NK-92 treated with Interleukin-12 subunit alpha and Interleukin-12 subunit beta, amount 100 ng/mL, for 24 hours (cell line): ENCODE measurements around the gene CCDC88C.
A peak's percentile ranks its signal among the peaks of the same experiment; 100 is the strongest.

Experiments used
- DNase-seq: peaks from one replicate; lab custom pipeline; 2025; lab: John Stamatoyannopoulos, UW

The CCDC88C gene

GRCh38 chr14:91367173-91368171, 50.1 kb downstream of the CCDC88C start:
- peak; percentile 79 for DNase-seq

- DNase-seq: no peak
Observed at GRCh38 chr14:91366749-91367148, 50.9 kb downstream of the CCDC88C start.

DNA sequence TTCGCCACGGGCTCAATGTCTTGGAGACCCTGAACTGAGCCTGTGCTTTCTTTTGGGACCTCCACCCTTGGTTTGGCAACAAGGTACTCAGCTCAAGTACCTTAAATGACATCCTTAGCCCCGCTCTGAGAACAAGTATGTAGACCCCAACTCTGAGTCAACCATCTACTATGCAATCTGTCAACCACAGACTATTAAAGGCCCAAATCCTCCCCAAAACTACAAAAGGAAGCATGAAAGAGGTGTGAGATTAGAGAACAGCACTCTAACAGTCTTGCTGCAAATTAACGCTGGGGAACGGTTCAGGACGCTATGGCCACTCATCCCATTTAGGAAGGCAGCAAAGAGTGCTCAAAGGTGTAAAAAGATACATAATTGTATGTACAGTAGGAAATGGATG, 52.1 kb downstream of the CCDC88C start:
- no peak for DNase-seq

DNA sequence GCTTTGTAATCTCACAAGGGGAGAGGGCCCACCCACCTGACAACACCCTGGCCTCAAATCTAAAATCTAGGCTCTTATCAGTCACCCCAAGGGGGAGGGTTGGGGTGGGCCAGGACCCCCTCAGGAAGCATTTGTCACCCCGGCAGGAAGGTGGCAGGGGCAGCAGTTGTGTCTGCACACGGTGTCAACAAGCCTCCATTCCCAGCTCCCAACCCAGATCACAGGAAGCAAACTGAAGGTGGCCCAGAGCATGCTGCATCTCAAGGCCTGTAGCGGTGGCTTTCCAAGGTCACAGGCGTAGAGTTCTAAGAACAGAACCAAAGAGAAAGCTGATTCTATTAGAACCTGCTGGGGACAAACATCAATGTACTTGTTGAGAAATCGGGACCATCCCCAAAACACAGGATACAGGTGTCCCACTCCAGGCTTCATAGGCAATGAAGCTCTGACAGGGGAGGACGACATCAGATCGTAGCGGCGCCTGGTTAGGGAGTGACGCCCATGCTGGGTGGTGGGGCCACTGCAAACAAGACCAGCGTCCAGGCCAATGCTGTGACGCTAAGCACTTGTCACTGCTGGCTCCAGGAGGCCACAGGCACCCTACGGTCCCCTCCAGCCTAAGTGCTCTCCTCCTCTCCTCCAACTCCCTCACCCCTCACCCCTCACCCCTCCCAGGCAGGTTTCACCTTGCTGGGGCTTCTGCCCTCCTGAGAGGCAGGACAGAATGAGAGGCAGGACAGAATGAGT, 52.9 kb downstream of the CCDC88C start:
- DNase-seq: no peak

GRCh38 chr14:91363776-91364523, 53.7 kb downstream of the CCDC88C start:
- no peak for DNase-seq

GRCh38 chr14:91361233-91361811, 56.3 kb downstream of the CCDC88C start:
- peak; percentile 47 for DNase-seq

DNA sequence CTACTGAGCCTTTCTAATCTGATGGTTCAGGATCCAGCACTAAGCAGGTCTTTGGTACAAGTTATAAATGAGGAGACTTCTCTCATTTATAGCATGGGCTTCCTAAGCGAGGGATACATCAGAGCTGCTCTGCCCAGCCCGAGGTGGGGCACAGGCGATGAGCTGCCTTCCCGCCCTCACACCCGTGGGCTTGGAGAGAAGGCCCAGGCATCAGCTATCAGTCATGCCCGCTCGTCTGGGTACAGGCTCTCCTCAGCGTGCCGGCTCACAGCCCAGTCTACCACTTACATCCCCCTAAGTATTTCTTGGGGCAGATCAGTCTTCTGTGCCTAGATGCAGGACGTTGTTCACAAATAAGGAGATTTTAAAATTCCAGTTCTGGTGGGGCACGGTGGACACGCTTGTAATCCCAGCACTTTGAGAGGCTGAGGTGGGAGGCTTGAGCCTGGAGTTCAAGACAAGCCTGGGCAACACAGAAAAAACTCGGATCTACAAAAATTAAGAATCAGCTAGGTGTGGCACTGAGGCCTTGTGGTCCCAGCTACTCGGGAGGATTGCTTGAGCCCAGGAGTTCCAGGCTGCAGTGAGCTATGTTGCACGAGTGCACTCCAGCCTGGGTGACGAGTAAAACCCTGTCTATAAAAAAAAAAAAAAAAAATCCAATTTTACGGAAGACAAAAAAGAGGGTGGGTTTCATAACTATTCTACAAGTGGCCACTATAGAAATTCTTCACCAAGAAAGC, 57.0 kb downstream of the CCDC88C start:
- DNase-seq: no peak

- no peak for DNase-seq
Observed at GRCh38 chr14:91358654-91359220, 58.9 kb downstream of the CCDC88C start.

DNA sequence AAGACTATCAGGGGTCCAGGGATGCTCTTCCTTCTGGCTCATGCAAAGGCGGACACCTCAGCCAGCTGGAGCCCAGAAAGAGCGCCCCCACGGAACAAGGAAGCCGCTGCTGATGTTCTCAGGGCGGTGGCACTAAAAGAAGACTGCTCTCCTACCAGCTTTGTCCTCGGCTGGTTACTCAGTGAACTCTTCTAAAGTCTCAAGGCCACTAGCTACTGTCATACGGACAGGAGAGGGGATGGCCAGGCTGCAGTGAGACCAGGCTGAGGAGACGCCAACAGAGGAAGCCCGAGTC, 59.6 kb downstream of the CCDC88C start:
- no peak for DNase-seq

DNA sequence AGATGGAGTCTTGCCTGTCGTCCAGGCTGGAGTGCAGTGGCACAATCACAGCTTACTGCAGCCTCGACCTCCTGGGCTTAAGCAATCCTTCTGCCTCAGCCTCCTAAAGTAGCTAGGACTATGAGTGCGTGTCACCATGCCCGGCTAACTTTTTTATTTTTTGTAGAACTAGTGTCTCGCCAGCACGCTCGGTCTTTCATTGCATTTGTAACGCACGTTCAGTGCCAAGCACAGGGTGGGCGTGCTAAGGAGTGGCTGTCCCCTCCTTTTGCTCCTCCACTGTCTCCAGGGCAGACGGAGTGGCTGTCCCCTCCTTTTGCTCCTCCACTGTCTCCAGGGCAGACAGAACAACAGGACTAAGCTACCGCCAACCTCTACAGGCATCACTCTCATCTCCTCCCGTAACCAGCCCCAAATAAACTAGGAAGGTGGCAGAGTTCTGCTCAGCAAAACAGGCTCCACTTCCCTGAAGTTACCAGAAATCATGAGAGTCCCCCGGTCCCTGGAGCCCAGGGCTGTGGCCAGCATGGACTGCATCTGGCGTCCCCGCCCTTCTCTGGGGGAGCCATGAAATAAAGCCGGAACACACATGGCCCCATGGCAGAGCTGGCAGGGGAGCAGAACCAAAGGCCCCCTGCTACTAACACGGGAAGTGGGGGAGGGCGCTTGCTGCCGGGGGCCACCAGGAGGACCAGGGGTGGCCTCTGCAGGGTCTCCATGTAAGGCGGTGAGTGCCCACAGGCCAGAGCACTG, 60.2 kb downstream of the CCDC88C start:
- no peak for DNase-seq

DNA sequence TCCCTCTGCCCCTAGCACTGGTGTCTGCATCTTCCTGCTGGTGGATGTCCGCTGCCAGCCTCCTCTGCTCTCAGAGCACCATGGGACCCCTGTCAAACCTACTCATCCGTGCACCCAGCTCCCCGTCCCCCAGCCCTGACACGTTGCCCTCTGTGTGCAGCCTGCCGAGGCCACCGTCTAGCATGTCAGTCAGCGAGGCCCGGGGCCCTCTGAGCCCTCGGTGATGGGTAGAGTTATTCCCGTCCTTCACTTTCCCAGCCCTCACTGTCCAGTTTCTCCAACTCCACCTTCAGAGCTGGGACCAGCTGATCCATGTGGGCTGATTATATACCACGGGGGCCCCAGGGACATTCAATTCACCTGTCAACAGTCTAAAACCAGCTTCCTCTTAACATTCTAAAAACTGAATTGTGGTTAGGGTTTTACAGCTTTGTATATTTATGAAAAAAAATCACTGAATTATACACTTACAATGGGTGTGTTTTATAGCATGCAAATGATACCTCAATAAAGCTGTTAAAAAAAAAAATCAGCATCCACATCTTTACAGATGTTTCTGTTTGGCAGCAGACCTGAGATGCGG, 61.3 kb downstream of the CCDC88C start:
- DNase-seq: no peak

DNA sequence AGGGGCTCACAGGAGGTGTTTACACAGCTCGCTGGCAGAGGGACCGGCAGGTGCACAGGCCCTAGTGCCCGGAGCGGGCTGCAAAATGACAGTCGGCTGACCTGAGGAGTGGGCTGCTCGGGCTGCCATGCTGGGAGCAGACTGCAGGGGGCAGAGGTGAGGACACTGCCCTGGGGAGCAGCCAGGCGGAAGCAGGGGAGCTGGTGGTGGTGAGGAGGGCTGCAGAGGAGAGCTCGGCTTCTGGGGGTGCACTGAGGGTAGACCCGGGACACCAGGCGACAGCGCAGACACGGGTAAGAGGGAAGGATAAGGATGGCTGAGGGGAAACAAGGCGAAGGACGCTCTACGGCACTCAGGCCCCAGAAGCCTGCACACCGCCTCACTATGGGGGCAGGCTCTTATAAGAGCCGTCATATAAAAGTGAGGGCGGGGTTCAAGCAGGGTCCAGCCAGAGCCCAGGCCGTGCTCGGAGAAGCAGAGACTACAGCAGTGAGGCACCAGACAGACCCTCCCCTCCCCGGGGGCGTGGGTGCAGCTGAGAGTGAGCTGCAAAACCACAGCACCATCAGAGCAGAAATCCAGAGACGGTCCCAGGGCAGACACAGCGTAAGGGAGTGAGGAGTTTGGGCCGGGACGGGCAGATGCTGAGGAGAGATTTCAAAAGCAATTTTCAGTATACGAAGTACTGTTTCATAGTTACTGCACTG, 62.5 kb downstream of the CCDC88C start:
- DNase-seq: no peak

DNA sequence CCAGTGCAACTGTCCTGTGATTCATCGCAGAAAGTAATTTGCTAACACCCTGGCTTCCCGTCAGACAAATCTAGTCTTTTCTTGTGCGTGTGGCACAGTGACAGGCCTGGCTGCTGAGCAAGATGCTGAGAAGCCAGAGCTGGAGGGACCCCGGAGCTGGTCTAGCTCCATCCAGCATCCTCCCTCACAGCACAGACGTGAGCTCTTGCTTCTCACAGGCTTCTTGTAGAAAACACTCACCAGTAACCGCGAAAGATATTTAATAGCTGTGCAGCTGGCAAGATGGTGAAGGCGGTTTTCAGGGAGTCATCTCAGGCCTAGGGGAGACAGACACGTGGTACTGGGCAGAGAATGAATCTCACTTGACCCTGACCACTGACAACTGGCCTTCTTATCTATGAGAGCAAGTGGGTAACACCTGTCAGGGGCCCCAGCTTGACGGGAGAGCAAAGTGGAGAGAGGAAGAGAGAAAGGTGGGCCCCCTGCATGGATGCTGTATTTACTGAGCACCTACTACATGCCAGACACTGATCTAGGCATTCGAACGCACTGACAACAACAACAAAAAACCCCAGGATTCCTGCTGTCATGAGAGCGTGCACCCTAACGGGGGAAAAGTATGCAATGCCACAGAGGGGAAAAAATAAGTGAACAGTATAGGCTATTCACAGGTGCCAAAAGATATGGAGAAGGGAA, 63.3 kb downstream of the CCDC88C start:
- no peak for DNase-seq

GRCh38 chr14:91352728-91353692, 64.6 kb downstream of the CCDC88C start:
- DNase-seq: no peak

DNA sequence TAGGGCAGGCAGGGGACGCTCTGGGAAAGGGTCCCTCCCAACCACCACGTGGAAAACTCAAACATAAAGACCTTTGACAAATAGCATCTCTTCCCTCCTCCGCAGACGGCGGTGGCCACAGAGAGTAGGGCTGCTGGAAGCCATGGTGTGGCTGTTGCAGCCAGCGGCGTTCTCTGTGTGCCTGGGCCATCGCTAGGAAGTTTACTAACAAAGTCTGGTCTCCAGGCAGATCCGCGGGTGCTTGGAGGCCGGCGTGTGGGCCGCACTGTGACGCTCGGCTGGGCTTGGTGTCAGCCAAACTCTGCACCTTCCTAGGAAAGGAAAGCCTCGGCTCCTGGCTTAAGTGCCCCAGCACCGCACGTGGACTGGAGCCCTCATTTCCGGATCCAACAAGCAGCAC, 65.6 kb downstream of the CCDC88C start:
- no peak for DNase-seq

GRCh38 chr14:91351512-91351862, 66.1 kb downstream of the CCDC88C start:
- DNase-seq: no peak

- peak; percentile 53 for DNase-seq
Observed at GRCh38 chr14:91350813-91351511, 66.7 kb downstream of the CCDC88C start.
